Nucleus accumbens (tissue), 56 donors: ENCODE data around the gene FGF12.

Experiments
- DNase-seq, 56 donors: peaks; one replicate each; lab custom pipeline; 2025; lab: John Stamatoyannopoulos, UW

The FGF12 gene

GRCh38 chr3:192687488-192688152, 39.7 kb downstream of the FGF12 start:
- DNase-seq = no peak

GRCh38 chr3:192685801-192686200, 41.5 kb downstream of the FGF12 start:
- DNase-seq = no peak

- DNase-seq = no peak
These were observed 43.2 kb downstream of the FGF12 start for GRCh38 chr3:192684151-192684550.

GRCh38 chr3:192675958-192676649, 51.2 kb downstream of the FGF12 start:
- no peak for DNase-seq

- DNase-seq = no peak
These were observed 71.7 kb downstream of the FGF12 start for GRCh38 chr3:192655628-192656027.

- DNase-seq = no peak
These were observed 72.3 kb downstream of the FGF12 start for GRCh38 chr3:192655040-192655439.

GRCh38 chr3:192653862-192654261, 73.5 kb downstream of the FGF12 start:
- DNase-seq = no peak

GRCh38 chr3:192652727-192653126, 74.6 kb downstream of the FGF12 start:
- no peak for DNase-seq

- DNase-seq = no peak
These were observed 75.4 kb downstream of the FGF12 start for GRCh38 chr3:192651836-192652512.

GRCh38 chr3:192645437-192645836, 81.9 kb downstream of the FGF12 start:
- no peak for DNase-seq

- DNase-seq = no peak
These were observed 84.7 kb downstream of the FGF12 start for GRCh38 chr3:192642651-192643050.

- DNase-seq = no peak
These were observed 85.4 kb downstream of the FGF12 start for GRCh38 chr3:192641919-192642318.

GRCh38 chr3:192639987-192640386, 87.4 kb downstream of the FGF12 start:
- DNase-seq = no peak

GRCh38 chr3:192637803-192638202, 89.5 kb downstream of the FGF12 start:
- no peak for DNase-seq

GRCh38 chr3:192636517-192637444, 90.6 kb downstream of the FGF12 start:
- no peak for DNase-seq

- no peak for DNase-seq
These were observed 97.9 kb downstream of the FGF12 start for GRCh38 chr3:192629429-192629828.

- no peak for DNase-seq
These were observed 105.4 kb downstream of the FGF12 start for GRCh38 chr3:192621909-192622308.

GRCh38 chr3:192620275-192620674, 107.1 kb downstream of the FGF12 start:
- no peak for DNase-seq

GRCh38 chr3:192611411-192611810, 115.9 kb downstream of the FGF12 start:
- DNase-seq = no peak

- DNase-seq = no peak
These were observed 118.4 kb downstream of the FGF12 start for GRCh38 chr3:192608726-192609600.
